ENCODE results near the gene RUVBL2. TPM values are rescaled to one million over a fixed set of nuclear protein-coding genes. Genes with fewer than 3 reads are reported as not detected.

The RUVBL2 gene
- total and polyA plus RNA-seq, 2 donors (not counting 3 experiments of a cell fraction or from before 2014, with no cell fraction given) = 115 to 185 TPM

- FAIRE-seq = no peak
- H3K36me3 ChIP-seq (ENCODE audit: control insufficient read depth in 2 of 2, extremely low read depth in 1 of 2, insufficient read depth in 2 of 2, low read length in 2 of 2) = peaks cover 0 to 38% of the 10 kb centered on the region in 2 experiments
Observed at GRCh38 chr19:49010453-49010852, 16.8 kb downstream of the RUVBL2 start.

More at GRCh38 chr19:49010453-49010852, 16.8 kb downstream of the RUVBL2 start:
- Histone ChIP-seq H4K20me1 (replicated peaks; ENCODE audit: control insufficient read depth, extremely low read depth, insufficient read depth, low read length) (no peaks in the 10 kb centered on the region), H3K79me2 (ENCODE audit: control insufficient read depth, insufficient read depth, low read length) (no peaks in the 10 kb centered on the region), H3K4me3 (replicated peaks in 1 of 3; ENCODE audit: insufficient read depth in 1 of 3, low read depth in 1 of 3, low read length in 3 of 3) (no peak overlapping the region), H3K4me1 (ENCODE audit: control insufficient read depth, extremely low read depth, insufficient read depth, low read length) (no peaks in the 10 kb centered on the region), H3K9me3 (replicated peaks; ENCODE audit: control insufficient read depth, insufficient read depth, low read length) (no peaks in the 10 kb centered on the region), H3K4me2 (ENCODE audit: insufficient read depth, low read length) (no peak overlapping the region), H2AFZ (ENCODE audit: low read depth, low read length) (no peak overlapping the region), H3K27me3 (ENCODE audit: control insufficient read depth in 2 of 2, insufficient read depth in 2 of 2, low read length in 2 of 2) (no peaks in the 10 kb centered on the region), H3K27ac (ENCODE audit: insufficient read depth, low read depth, low read length) (no peak overlapping the region), H3K9me1 (replicated peaks; ENCODE audit: control insufficient read depth, extremely low read depth, insufficient read depth, low read length) (no peaks in the 10 kb centered on the region), H3K9ac (replicated peaks; ENCODE audit: extremely low read depth, insufficient read depth, low read length) (no peak overlapping the region)
- no TSS peak for BruUV-seq (replicated peaks)
- ChIA-PET POLR2A (no interaction called here), CTCF (interaction anchor here (1.6 to 7.2 kb wide), 2 partner anchors 10 to 188 kb away, joined by 7 to 59 read pairs; no protein-coding TSS in a partner anchor)
- dilution Hi-C loops (cut with MboI; ENCODE audit: extremely low pct_ligation_motif_present, low sequenced_read_pairs) = no loop called here
- TF ChIP-seq GATA2 (IDR thresholded peaks at IDR 0.05; ENCODE audit: insufficient read depth, insufficient read length, low read depth, low read length) (no peak), JUN (IDR thresholded peaks at IDR 0.05; ENCODE audit: borderline replicate concordance, insufficient read depth, insufficient read length, low read depth) (no peak), MAX (IDR thresholded peaks at IDR 0.05; ENCODE audit: insufficient read depth, insufficient read length) (no peak), FOS (IDR thresholded peaks at IDR 0.05; ENCODE audit: borderline replicate concordance, insufficient read depth, low read length) (no peak), POLR2AphosphoS5 (IDR thresholded peaks at IDR 0.05; ENCODE audit: insufficient read depth, low read depth, low read length) (no peak), POLR2A (IDR thresholded peaks at IDR 0.05; ENCODE audit: low read depth, low read length) (no peak), EZH2 (IDR thresholded peaks at IDR 0.05; ENCODE audit: borderline replicate concordance, low read depth, low read length, severe bottlenecking) (no peak), CTCF (IDR thresholded peaks at IDR 0.05; ENCODE audit: extremely low read depth in 1 of 2, insufficient read depth in 1 of 2, low read depth in 1 of 2, low read length in 2 of 2) (no peak), MYC (IDR thresholded peaks at IDR 0.05; ENCODE audit: low read depth, low read length) (no peak)
- intact Hi-C loops (cut with micrococcal nuclease) = no loop called here
- DNase-seq (ENCODE audit: low read depth, low spot score) = no peak
